HL-60/S4 treated with retinoic acid at 250 ng/mL for 4 days and 3 days (cell line): ENCODE data around the gene RALB.
"Not testable (repeated sequence)": the region's sequence is repeated elsewhere in the genome, so short reads cannot be mapped to it uniquely, and the experiment has no call there.

Experiments
- in situ Hi-C: fragments of 300-500 bp; cut with MboI; formaldehyde crosslinking; loops from 2 replicates; pipeline ENCODE4 v1.7.0; 2022; ENCODE audit warnings: low sequenced_read_pairs

Gene RALB

DNA sequence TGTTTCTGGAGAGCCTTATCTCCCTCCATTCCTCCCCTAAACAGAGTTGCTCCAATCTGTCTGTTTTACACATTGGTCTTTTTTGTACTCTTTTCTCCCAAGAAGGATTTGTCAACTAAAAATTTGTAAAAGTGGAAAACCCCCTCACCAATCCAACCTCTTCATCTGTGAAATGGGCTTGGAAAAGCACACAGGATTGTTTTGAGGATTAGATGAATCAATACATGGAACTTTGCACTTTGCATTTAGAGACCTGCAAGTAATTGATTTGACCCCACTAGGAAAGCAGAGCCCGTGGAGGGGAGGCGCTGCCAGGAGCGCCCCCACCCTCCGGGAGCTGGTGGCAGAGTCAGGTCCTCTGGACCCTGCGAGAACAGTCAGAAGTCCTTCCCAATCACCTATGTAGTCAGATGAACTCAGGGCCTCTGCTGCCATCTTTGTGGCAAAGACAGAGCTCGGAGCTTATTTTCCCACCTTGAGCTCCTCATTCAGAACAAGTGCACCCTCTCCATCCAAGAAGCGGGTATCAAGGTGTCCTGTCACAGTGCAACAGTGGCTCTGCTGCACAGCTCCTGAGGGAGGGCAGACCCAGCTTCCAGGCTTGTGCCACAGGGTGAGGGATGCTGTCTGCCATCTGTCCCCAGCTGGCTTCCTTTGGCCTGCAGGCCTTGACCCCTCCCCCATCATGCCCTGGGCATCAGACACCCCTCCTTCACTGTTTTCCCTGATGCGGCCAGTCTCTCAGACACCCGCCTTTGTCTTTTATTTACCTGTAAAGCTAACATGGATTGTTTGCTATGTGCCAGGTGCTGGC is 27.7 kb upstream of the RALB start:
- in situ Hi-C loops, result no loop called here

DNA sequence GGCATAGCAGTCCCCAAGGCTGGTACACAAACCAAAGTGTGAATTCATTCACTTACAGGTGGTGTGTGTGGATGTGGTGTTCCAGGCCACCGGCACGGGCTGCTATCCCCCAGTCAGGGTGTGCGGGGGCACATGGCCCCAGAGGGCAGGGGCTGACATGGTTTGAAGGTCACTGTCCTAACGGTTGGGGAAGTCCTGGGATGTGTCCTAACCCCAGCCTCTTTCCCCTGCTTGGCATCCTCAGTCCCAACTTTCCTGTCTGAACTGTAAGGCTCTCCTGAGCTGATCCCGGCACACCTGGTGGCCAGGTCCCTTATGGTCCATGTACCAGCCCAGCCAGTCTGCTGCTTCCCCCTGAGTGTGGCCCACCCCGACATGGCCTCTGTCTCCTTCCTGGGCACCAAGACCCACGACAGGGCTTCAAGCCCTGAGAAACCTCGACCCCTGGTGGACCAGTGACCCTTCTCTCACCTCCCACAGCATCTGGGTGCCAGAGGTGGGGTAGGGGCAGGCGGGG is 27.0 kb upstream of the RALB start:
- in situ Hi-C loops, result no loop called here

DNA sequence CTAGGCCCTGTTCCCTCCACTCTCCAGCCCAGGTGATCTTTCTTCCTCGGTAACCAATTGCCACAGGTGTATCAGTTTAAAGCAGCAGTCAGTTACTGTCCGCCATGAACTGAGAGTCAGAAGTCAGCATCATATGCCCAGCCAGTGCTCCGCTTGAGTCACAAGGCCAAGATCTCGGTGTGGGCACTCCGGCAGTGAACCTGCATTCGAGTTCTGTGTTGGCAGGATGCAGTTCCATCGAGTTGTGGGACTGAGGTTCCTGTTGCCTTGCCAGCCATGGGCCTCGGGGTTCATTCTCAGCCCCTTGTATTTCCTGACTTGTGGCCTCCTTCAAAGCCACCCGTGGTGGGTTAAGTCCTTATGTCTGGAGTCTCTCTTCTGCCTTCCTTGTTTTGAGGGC is 26.3 kb upstream of the RALB start:
- in situ Hi-C loops, result no loop called here

DNA sequence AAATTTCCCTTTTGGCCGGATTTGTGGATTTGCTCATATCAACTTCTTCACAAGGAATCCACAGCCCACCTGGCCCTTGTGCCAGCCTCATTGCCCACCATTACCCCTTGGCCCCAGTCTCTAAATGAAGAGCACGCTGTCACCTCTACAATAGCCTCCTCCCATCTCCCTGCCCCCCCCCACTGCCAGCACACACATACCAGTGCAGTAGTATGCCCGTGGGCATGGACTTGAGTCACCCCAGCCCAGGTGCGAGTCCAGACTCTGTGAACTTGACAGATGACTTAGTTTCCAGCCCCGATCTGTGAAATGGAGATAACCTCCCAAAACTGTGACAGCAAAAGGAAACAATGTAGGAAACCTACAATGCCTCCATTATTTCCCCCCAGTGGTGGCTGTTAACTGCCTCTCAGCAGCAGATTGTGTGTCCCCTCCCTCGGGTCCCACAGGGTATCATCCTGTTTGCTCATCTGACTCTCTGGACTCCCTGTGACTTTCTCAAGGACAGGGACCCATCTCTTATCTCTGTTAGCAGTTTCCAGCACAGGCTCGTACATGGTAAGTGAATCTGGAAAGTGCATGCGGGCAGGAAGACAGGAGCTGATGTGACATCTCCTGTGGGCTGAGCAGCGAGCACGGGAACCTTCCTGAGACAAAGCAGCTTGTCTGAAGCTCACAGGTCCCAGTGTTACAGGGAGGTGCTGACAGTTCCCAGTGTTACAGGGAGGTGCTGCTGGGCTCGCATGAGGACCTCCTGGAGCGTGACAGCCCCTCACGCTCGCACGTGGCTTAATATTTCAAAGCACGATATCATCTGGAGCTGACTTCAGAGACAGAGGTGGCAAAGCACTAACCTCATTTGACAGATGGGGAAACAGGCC is 25.3 kb upstream of the RALB start:
- in situ Hi-C loops, result no loop called here

DNA sequence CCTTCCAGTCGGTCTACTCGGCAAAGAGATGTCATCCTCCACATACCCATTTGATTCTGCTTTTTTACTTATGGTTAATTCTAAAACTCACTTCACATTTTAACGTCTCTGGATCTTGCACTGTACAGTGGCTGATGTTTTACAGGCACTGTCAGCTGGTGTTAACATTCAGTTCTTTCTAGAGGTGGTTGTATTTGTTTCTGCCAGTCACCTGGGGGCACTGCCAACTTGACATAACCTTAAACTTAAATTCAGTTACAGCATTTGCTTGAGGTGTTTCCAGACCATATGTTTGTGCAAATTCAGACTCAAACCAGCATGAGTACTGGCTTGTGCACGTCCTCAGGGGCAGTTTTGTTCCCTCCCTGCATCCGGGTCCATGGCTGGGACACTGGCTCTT is 24.1 kb upstream of the RALB start:
- in situ Hi-C loops, result no loop called here

DNA sequence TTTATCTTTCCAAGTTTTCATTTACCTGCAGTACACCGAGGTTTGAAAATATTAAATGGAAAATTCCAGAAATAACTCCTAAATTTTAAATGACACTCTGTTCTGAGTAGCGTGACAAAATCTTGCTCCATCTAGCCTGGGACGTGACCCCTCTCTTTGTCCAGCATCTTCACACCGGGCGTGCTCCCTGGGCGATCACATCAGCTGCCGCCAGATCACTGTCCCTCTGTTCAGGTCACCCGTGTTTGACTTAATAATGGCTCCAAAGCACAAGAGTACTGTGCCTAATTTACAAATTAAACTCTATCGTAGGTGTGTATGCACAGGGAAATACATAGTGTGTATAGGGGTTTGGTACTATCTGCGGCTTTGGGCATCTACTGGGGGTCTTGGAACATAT is 23.3 kb upstream of the RALB start:
- in situ Hi-C loops, result no loop called here

DNA sequence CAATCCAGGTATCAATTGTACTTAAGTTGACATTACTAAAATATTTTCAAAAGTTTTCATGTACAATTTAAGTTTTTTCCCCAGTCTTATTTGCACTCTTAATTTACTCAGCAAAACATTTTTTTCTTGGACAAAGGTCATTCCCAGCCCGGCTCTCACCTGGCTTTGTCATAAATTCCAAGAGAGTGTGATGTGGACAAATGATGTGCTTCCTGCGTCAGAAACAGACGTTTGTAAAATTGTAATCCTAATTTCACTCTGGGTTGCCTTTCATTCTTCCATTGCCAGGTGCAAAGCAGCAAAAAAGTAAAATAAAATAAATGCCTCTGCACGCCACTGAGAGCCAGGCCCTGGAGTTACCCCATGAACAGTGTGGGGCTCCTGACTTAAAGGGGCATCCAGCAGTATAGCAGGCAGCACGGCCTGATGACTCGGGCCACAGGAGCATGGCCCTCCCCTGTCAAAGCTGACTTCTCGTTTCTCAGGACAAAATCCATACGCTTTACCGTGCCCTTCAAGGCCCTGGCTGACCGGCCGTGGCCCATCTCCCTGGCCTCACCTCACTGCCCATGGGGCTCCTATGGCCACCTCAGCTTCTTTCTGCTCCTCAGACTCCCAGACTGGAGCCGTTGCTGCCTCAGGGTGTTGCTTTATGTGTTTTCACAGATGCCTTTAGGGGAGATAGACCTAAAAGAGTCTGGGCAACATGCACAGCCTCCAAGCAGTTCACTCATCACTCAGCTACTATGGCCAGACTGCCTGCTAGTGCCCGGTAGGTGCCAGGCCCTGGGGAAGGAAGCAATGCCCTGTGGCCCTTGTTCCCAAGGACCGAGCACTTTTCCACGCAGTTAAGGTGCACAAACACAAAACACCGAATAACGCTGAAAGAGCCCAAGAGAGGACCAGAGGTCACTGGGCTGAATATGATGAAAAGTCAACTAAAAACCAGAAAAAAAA is 21.9 kb upstream of the RALB start:
- in situ Hi-C loops, result no loop called here

DNA sequence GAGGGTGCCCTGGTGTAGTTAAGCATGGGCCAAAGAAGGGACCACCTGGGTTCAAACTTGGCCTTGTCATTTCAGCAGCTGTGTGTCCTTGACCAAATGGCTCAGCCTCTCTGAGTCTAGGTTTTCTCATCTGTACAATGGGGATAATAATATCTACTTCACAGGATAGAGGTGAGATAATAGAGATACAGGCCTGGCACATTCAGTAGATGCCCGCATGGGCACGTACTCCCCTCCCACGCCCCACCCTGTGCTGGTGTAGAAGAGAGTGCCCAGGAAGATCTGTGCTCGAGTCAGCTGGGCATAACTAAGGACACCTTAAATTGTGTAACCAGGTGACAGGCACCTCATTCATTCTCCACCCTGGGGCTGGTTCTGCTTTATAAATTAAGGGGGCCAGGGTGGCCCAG is 21.1 kb upstream of the RALB start:
- in situ Hi-C loops, result no loop called here

DNA sequence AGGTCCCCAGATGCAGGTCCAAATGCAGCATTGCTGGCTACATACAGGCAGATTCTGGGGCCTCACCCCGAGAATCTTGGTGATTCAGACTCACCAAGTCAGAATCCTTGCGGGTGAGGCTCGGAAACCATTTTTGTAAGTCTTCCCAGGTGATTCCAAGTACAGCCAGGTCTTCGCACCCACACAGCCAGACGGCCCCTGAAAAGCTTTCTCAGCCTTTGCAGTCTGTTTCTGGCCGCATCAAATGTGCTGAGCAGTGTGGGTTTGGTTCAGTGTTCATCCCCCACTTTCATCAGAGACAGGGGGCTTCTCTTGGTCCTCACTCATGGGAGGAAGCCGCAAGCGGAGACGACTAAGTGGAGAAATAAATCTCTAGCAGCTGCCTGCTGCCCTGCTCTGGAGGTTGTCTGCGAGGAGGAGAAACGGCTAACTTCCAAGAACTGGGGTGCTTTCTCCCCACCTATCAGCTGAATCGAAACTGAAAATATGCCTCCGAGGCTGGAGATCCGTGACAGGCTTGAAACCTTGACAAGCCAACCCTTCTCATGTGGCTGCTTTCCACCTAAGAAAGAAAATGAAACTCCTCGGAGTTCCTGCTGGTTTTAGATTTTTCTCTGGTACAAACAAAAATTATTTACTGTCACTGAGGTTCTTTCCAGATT is 20.5 kb upstream of the RALB start:
- in situ Hi-C loops, result no loop called here

DNA sequence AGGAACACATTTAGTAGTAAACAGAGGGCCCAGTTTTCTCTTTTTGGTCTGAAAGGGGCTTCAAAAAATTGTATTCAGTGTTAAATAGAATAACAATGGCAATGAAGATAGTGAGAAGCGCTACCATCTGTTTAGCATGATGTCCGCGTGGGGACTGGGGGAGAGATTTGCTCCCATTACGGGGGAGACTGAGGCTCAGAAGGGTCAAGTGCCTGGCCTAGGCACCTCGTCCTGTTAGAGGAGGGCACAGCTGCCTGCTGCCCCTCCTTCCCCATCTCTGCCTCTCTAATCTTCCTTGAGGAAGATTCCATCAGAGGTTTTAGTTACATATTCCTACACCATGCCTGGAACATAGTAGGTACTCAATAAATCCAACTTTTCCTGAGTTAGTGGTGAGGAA is 19.4 kb upstream of the RALB start:
- in situ Hi-C loops, result no loop called here

DNA sequence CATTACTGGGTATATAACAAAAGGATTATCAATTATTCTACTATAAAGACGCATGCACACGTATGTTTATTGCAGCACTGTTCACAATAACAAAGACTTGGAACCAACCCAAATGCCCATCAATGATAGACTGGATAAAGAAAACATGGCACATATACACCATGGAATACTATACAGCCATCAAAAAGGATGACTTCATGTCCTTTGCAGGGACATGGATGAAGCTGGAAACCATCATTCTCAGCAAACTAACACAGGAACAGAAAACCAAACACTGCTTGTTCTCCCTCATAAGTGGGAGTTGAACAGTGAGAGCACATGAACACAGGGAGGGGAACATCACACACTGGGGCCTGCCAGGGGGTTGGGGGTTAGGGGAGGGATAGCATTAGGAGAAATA is 17.5 kb upstream of the RALB start:
- in situ Hi-C loops, result not testable (repeated sequence)

DNA sequence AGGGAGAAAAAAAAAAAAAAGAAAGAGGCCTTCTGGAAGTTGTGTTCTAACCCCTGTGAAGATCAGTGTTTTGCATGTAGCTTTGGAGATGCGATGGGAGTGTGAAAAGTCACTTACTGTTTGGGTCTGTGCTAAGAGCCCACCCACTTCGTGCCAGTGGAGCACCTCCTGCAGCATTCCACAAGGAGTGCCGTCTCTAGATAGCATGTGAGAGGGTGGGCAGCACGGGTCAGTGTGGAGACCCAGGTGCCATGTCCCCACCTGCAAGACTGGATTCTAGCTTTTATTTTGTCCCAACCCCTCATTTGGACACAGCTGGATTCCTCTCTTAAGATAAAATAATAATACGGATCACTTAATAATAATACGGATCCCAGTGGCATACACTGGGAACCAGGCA is 17.0 kb upstream of the RALB start:
- in situ Hi-C loops, result no loop called here

DNA sequence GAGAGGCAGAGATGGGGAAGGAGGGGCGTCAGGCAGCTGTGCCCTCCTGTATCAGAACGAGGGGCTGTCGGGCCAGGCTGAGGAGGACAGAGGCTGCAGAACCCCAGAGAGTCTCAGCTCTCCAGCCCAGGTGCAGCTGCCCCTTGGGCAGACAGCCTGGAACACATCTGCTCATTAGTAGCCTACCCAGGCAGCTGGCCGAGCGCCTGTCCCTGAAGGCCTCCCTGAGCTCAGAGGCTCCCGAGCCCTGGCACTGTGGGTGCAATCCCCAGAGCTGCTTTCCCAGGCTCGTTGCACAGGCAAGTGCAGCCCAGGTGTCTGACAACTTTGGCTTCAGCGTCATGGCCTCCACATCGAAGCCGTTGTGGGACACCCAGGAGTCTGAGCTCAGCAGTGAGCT is 16.3 kb upstream of the RALB start:
- in situ Hi-C loops, result no loop called here

DNA sequence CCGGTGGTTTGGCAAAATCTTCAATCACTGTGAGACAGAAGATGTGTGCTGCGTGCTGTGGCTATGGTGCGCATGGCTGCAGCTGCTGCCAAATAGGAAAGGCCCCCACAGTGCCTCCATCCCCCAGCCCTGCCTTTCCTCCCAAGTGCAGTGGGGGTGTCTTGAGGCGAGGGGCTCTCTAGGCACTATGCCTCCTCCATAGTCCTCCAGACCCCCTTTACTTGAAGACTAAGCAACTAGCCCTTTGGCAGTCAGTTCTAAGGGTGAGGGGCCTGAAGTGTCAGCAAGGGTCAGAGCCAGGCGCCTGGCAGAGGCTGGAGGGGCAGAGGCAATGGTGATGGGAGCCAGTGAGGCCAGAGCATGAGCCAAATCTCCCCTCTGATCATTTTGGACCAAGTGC is 15.9 kb upstream of the RALB start:
- in situ Hi-C loops, result no loop called here

DNA sequence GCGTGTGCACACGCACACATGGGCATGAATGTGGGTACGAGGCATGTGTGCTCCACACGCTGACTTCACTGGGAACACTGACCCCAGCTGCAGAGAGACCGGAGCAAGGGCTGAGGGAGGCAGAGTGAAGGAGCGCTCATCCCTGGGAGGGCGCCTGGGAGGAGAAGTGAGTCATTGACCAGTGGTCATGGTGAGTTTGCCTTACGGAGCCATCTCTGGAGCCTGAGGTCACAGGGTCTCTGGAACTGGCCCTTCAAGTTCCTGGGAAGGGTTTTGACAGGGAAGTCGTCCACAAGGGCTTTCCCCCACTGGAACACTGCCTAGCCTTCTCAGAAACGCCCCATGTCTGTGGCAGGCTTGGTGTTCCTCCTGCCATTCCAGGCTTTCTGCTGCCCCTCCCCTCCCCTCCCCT is 15.2 kb upstream of the RALB start:
- in situ Hi-C loops, result no loop called here

DNA sequence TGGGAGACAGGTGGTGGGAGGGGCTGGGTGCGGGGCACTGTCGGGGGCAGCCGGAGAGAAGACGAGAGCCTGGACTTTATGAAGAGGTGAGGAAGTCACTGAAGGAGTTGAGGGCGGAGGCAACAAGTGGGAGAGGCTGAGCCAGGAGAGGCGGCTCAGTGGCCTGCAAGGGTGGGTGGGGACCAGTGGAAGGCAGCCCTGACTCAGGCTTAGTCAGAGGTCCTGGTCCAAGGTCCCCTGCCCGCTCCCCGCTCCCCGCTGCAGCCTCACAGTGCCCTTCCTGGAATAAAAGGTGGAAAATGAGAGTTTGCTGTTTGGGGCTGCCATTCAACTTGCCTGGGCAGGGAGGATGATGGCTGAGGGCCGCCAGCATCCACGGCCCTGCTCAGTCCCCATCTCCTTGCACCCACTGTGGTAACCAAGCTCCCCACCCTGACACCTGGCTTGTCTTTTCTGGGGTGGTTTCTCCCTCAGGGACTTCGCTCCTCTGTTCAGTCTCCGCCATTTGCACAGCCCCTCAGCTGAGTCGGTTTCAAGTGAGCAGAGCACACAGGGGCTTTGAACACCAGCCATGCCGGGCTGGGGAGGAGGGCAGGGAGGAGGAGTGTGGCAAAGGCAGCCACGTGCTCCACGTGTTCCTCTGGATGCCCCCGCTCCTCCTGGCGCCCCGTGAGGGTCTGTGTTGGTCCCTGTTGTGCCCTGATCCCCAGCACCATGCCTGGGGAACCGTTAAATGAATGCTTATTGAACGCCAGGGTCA is 13.7 kb upstream of the RALB start:
- in situ Hi-C loops, result no loop called here

DNA sequence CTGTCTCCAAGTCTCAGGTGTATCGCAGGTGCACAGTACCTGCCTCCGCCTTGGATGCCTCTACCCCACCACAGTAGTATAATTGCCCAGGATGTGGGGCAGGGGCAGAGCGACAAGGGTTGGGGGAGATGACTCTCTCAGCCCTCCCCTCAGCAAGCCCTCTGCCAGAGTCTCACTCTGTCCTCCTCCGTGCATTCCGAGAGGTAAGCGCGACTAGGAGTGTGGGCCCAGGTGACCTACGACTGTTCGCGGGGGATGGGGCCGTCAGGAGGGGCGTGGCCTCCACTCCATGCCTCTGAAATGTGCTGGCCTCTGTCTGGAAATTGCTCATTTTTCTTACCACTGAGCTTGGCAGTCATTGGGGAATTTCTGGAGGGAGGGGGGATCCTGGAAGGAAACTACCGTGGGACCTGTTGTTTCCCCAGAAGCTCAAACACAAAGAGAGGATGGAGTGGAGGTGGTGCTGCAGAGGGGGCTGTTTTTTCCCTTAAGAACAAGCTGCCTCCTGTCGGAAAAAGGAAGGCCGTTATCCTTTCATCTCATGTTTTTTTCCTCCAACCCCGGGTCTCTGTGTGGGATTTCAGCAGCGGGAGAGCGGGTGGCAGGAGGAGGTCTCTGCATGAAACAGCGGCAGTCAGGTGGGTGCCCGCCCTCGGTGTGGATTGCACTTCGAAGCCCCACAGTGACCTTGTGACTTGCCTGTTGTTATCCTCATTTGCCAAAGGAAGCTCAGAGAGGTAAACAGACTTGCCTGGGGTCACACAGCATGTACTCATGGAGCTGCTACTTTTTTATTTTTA is 13.0 kb upstream of the RALB start:
- in situ Hi-C loops, result no loop called here

DNA sequence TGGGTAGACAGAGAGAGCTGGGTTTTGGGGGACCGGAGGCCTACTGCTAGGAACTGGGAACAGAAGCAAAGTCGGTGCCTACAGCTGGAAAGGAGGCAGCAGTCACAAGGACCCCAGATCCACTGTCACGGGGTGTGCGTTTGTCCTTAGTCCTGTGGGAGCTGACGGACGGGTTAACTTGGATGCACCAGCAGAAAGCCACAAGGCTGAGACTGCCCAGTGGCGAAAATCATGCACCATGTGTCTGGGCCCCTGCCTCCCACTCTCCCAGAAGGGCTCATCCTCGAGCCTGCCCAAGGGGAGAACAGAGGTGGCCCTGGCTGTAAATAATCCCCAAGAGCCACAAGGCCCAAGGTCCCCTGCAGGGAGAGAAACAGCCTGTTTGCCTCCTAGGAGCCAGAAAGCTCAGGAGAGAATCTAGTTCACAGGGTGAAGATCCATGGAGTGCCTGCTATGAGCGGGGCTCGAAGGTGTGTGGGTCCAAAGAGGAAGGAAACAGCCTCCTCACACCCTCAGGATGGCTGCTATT is 11.7 kb upstream of the RALB start:
- in situ Hi-C loops, result no loop called here

DNA sequence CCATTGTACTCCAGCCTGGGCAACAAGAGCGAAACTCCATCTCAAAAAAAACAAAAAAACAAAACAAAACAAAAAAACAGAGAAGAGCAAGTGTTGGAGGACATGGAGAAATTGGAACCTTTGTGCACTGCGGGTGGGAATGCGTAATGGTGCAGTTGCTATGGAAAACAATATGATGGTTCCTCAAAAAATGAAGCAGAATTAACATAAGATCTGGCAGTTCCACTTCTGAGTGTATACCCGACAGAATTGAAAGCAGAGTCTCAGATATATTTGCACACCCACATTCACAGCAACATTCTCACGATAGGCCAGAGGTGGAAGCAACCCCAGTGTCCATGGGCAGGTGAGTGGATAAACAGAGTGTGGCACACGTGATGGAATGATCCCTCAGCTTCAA is 11.0 kb upstream of the RALB start:
- in situ Hi-C loops, result no loop called here
